ENCODE data around the gene FTO. TPM values are rescaled to one million over a fixed set of nuclear protein-coding genes. Genes with fewer than 3 reads are reported as not detected.

Gene FTO
- total and polyA plus RNA-seq, 12 donors = 17.8 to 310 (median 156) TPM

GRCh38 chr16:53996961-53997360 lies 293.0 kb downstream of the FTO start:
- H3K36me3 ChIP-seq (replicated peaks in 1 of 2) = no peaks in the 10 kb centered on the region
- TF ChIP-seq CTCF (IDR thresholded peaks at IDR 0.05) (no peak), POLR2A (IDR thresholded peaks at IDR 0.05) (no peak)
- no peaks in the 10 kb centered on the region for H3K9me3 ChIP-seq (replicated peaks in 1 of 3)
- no peak overlapping the region for H3K27ac ChIP-seq
- no peaks in the 10 kb centered on the region for H3K27me3 ChIP-seq
- H3K4me1 ChIP-seq (replicated peaks in 1 of 2) = peaks cover 0 to 2% of the 10 kb centered on the region in 2 donors
- intact Hi-C loops (cut with DNase I) = no loop called here
- no peak for DNase-seq
- H3K4me3 ChIP-seq = no peak overlapping the region
- WGBS, 4 donors = 93 to 99% (median 95%) methylated on average over 5 of the region's 5 CpGs

- Histone ChIP-seq H3K36me3 (replicated peaks in 1 of 2) (no peaks in the 10 kb centered on the region), H3K9me3 (replicated peaks in 1 of 3) (no peaks in the 10 kb centered on the region), H3K27me3 (no peaks in the 10 kb centered on the region), H3K27ac (no peak overlapping the region), H3K4me1 (replicated peaks in 1 of 2) (no peaks in the 10 kb centered on the region), H3K4me3 (peak overlapping the region in 1 of 4 donors; percentile 8)
- intact Hi-C loops (cut with DNase I) = no loop called here
- WGBS, 4 donors = 96 to 99% (median 98%) methylated on average over 5 of the region's 5 CpGs
- DNase-seq = no peak
- no peak for TF ChIP-seq CTCF (IDR thresholded peaks at IDR 0.05)
- no peak for TF ChIP-seq POLR2A (IDR thresholded peaks at IDR 0.05)
These were observed 294.3 kb downstream of the FTO start for GRCh38 chr16:53998024-53998810.

GRCh38 chr16:53998966-53999522 lies 295.1 kb downstream of the FTO start:
- WGBS, 4 donors = 82 to 93% (median 85%) methylated on average over 5 of the region's 5 CpGs
- Histone ChIP-seq H3K4me1 (replicated peaks in 1 of 2) (no peaks in the 10 kb centered on the region), H3K27ac (no peak overlapping the region), H3K4me3 (peak overlapping the region in 1 of 4 donors; percentile 8), H3K9me3 (replicated peaks in 1 of 3) (no peaks in the 10 kb centered on the region), H3K36me3 (replicated peaks in 1 of 2) (no peaks in the 10 kb centered on the region), H3K27me3 (no peaks in the 10 kb centered on the region)
- DNase-seq = no peak
- intact Hi-C loops (cut with DNase I) = no loop called here
- no peak for TF ChIP-seq CTCF (IDR thresholded peaks at IDR 0.05)
- TF ChIP-seq POLR2A (IDR thresholded peaks at IDR 0.05) = no peak

- WGBS, 4 donors = 90 to 97% (median 94%) methylated on average over 4 of the region's 4 CpGs
These were observed 295.9 kb downstream of the FTO start for GRCh38 chr16:53999841-54000240.

More at GRCh38 chr16:53999841-54000240, 295.9 kb downstream of the FTO start:
- Histone ChIP-seq H3K9me3 (replicated peaks in 1 of 3) (no peaks in the 10 kb centered on the region), H3K4me1 (replicated peaks in 1 of 2) (no peaks in the 10 kb centered on the region), H3K27ac (no peak overlapping the region), H3K4me3 (no peak overlapping the region), H3K36me3 (replicated peaks in 1 of 2) (no peaks in the 10 kb centered on the region), H3K27me3 (no peaks in the 10 kb centered on the region)
- DNase-seq = no peak
- TF ChIP-seq CTCF (IDR thresholded peaks at IDR 0.05) (no peak), POLR2A (IDR thresholded peaks at IDR 0.05) (no peak)
- intact Hi-C loops (cut with DNase I) = no loop called here

All from adrenal gland (tissue), 12 donors.